Measurements from ENCODE around the gene GFOD2.

Gene GFOD2

GRCh38 chr16:67720236-67720635 is 1.1 kb upstream of the GFOD2 start:
- DNase-seq (ENCODE audit: low spot score), result no peak
- TF ChIP-seq CTCF (conservative IDR thresholded peaks at IDR 0.05; ENCODE audit: low read depth), result no peak
- ChIA-PET CTCF (no interaction called here), POLR2A (ENCODE audit: low non-redundant PET) (interaction anchor here (1.6 kb wide), 1 partner anchor 86 kb away, joined by 17 read pairs; the partner anchor contains the start of genes RANBP10 and TSNAXIP1)
- peak overlapping the region; percentile 77; the same call in 1 of the 2 replicates for H3K27ac ChIP-seq

- CTCF ChIA-PET, result interaction anchor here (0.7 kb wide), 1 partner anchor 229 kb away, joined by 3 read pairs; no protein-coding TSS in a partner anchor
- POLR2A ChIA-PET (ENCODE audit: low non-redundant PET), result interaction anchor here (1.6 kb wide), 1 partner anchor 87 kb away, joined by 17 read pairs; the partner anchor contains the start of genes RANBP10 and TSNAXIP1
These were observed 645 bp upstream of the GFOD2 start for GRCh38 chr16:67719778-67720144.

GRCh38 chr16:67718668-67719047 is 458 bp downstream of the GFOD2 start:
- TF ChIP-seq CTCF (conservative IDR thresholded peaks at IDR 0.05; ENCODE audit: low read depth), result no peak
- peak overlapping the region; percentile 77 for H3K27ac ChIP-seq
- CTCF ChIA-PET, result interaction anchor here (0.6 to 1.6 kb wide), 2 partner anchors 98 to 126 kb away, joined by 4 read pairs; no protein-coding TSS in a partner anchor
- POLR2A ChIA-PET (ENCODE audit: low non-redundant PET), result interaction anchor here (0.7 to 1.6 kb wide), 2 partner anchors 88 to 1954 kb away, joined by 3 to 17 read pairs; partner anchors contain the start of genes RANBP10 and TSNAXIP1
- no peak for DNase-seq (ENCODE audit: low spot score)

More at GRCh38 chr16:67719778-67720144, 645 bp upstream of the GFOD2 start:
- H3K27ac ChIP-seq, result peak overlapping the region; percentile 77
- TF ChIP-seq CTCF (conservative IDR thresholded peaks at IDR 0.05; ENCODE audit: low read depth), result no peak
- peak; percentile 31 for DNase-seq (ENCODE audit: low spot score)

- CTCF ChIA-PET, result no interaction called here
- no peak for DNase-seq (ENCODE audit: low spot score)
- no peak overlapping the region for H3K27ac ChIP-seq
- POLR2A ChIA-PET (ENCODE audit: low non-redundant PET), result no interaction called here
- no peak for TF ChIP-seq CTCF (conservative IDR thresholded peaks at IDR 0.05; ENCODE audit: low read depth)
These were observed 3.0 kb downstream of the GFOD2 start for GRCh38 chr16:67716097-67716496.

GRCh38 chr16:67714522-67714921 is 4.6 kb downstream of the GFOD2 start:
- DNase-seq (ENCODE audit: low spot score), result no peak
- ChIA-PET POLR2A (ENCODE audit: low non-redundant PET) (no interaction called here), CTCF (interaction anchor here (0.6 kb wide), 1 partner anchor 152 kb away, joined by 5 read pairs; no protein-coding TSS in a partner anchor)
- H3K27ac ChIP-seq, result no peak overlapping the region
- TF ChIP-seq CTCF (conservative IDR thresholded peaks at IDR 0.05; ENCODE audit: low read depth), result no peak

- CTCF ChIA-PET, result interaction anchor here (0.6 kb wide), 1 partner anchor 151 kb away, joined by 5 read pairs; no protein-coding TSS in a partner anchor
- POLR2A ChIA-PET (ENCODE audit: low non-redundant PET), result no interaction called here
- DNase-seq (ENCODE audit: low spot score), result no peak
- H3K27ac ChIP-seq, result no peak overlapping the region
- TF ChIP-seq CTCF (conservative IDR thresholded peaks at IDR 0.05; ENCODE audit: low read depth), result no peak
These were observed 5.4 kb downstream of the GFOD2 start for GRCh38 chr16:67713647-67714273.

Data from RWPE1 (cell line).